Mammary epithelial cell (primary cell): ENCODE data around the gene WNT10A.

Experiments
- CTCF ChIP-seq, 2 donors: IDR thresholded peaks in 1 of 2; conservative IDR thresholded peaks in 1 of 2; 2 replicates each; pipeline ENCODE4 v1.5.1; 2011 to 2012; ENCODE audit warnings: inconsistent platforms in 2 of 2, low read length in 2 of 2, mild to moderate bottlenecking in 2 of 2, control low read depth in 1 of 2, low read depth in 1 of 2; ENCODE audit not compliant: insufficient read depth in 1 of 2; ENCODE audit errors: extremely low read depth in 1 of 2
- EZH2 ChIP-seq: IDR thresholded peaks from 2 replicates; pipeline ENCODE4 v1.6.1; 2012; ENCODE audit warnings: low read length, inconsistent platforms, borderline replicate concordance

- TF ChIP-seq EZH2 = no peak
- no peak for TF ChIP-seq CTCF (conservative IDR thresholded peaks at IDR 0.05 in 1 of 2, IDR thresholded peaks at IDR 0.05 in 1 of 2; ENCODE audit: extremely low read depth in 1 of 2, insufficient read depth in 1 of 2, low read depth in 1 of 2, low read length in 2 of 2)
Measured at GRCh38 chr2:218890369-218890768, 9.7 kb downstream of the WNT10A start.
